ENCODE results near the gene GALNT9.

- no peak for TF ChIP-seq CTCF (conservative IDR thresholded peaks at IDR 0.05 in 1 of 2, IDR thresholded peaks at IDR 0.05 in 1 of 2; ENCODE audit: low read depth in 1 of 2, low read length in 2 of 2)
- TF ChIP-seq EZH2 (IDR thresholded peaks at IDR 0.05; ENCODE audit: low read length, missing control alignments) = no peak
These were observed 104.9 kb downstream of the GALNT9 start for GRCh38 chr12:132224484-132224883.
